Dedifferentiated amniotic fluid mesenchymal stem cell (primary cell): ENCODE data around the gene ARL5C.
A peak's percentile ranks its signal among the peaks of the same experiment; 100 is the strongest.

Experiments
- DNase-seq: peaks from one replicate; pipeline ENCODE4 v3.0.0-alpha.2; 2016; ENCODE audit errors: extremely low spot score

The ARL5C gene

GRCh38 chr17:39165841-39166349 lies at the start of gene ARL5C:
Gene ARL5C (minus strand): TSS chr17:39166161. CDS start chr17:39165760, 401 bp downstream.
- DNase-seq, result no peak

DNA sequence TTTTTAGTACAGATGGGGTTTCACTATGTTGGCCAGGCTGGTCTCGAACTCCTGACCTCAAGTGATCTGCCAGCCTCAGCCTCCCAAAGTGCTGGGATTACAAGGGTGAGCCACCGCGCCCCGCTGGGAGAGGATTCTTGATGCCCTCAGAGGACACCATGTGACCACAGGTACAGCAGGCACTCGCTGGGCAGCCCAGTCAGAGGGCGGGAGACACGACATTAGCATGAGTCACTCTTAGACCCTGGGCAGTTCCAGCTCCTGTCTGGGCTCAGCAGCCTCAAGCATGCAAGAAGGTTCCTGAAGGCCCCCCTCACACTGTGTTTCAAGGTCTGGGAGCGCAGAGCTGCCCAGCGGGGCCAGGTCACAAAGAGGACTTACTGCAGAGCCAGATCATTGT lies 47.9 kb upstream of the ARL5C start:
- DNase-seq, result no peak

DNA sequence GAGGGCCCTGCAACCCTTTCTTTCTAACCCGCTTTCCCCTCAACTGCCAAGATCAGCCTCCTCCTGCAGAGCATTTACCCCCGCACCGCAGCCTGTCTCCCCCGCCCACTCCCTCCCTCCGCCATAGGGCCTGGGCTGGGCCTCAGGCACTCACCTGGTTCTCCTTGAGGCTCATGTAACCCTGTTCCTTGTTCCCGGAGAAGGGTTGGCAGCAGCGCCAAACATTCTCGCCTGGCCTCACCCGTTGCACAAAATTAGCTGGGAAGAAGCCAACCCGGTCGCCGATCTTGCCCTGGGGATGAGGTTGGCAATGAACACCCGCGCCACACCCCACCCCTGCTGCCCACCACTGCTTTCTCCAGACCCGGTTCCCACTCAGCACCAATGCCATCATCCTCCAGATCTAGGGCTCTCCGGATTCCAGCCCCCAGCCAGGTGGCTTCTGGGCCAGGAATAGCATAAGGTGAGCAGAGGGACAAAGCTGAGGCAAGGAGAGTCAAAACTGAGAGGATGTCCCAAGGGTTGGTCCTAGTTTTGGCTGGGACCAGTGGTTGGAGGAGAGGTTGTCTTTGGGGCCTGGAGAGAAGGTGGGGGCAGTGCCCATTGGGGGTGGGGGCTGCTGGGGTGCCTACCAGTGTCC lies 47.0 kb upstream of the ARL5C start:
- DNase-seq, result no peak

DNA sequence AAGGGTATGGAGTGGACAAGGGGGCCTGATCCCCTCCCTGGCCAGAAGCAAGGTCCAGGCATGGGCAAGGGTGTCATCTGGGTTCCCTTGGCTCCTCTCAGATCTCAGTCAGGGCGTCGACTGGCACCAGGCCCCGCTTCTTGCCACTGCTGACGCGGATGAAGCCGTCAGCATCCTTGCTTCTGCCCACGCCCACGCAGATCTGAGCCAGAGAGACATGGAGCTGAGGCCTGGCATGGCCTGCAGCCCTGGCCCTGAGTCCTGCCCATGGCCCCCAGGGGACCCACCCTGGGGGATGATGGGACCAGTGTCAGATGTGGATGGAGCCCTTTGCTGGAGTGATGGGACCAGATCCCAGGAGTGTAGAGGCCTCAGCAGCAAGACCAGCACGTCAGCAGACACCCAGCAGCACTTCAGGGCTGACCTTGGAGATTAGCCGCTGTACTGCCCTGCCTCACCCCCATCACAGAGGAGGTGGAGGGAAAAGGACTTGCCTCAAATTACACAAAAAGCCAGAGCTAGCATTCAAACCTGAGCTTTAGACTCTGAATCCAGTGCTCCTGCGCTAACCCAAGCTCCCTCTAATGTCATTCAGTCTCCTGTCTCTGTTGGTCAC lies 46.3 kb upstream of the ARL5C start:
- DNase-seq, result no peak

DNA sequence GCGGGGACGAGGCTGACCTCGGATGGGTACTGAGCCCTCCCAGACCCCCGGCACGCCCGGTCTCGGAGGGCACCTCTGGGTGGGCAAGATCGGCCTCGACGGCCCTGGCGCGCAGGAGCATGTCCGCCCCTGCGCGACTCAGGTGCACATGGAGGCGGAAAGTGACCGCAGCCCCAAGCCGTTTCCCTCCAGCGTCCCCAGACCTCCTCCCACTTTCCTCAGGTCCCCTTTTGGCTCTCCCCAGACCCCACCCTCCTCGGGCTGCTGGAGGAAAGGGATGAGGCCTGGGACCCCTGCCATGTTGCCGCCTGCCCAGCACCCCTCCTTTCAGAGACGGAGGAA lies 44.1 kb upstream of the ARL5C start:
- DNase-seq, result no peak

DNA sequence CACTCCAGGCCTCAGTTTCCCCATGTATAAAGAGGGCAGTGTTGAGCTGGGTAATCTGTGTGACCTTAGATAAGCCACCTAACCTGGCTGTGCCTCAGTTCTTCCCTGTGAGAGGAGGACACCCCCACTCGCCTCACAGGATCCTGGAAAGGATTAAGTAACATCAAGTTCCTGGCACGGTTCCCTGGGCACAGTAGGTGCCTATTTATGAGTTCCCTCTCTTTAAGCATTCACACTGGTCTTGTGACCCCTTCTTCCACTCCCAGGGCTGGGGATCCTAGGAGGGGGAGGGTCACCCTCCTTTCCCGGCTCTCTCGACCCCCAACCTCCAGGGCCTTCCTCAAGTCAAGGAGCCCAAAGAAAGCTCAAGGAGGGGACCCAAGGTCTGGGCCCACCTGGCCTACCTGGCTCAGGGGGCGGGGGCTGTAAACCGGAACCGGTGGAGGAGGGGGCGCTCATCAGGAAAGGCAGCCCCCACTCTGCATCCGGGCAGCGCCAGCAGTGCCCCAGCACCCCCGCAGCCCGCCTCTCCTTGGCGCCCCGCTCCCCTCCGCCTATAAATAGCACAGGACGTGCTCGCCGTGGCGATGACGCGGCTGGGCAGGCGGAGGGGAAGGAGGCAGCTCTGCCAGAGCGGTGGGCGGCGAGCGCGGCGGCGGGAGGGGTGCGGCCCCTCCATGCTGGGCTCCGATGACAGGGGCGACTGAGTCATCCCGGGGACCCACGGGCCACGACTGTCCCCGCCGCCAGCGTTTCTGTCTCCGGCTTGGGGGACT lies 43.5 kb upstream of the ARL5C start:
- DNase-seq, result peak; percentile 22

GRCh38 chr17:39208893-39209292 lies 42.9 kb upstream of the ARL5C start:
- DNase-seq, result no peak

DNA sequence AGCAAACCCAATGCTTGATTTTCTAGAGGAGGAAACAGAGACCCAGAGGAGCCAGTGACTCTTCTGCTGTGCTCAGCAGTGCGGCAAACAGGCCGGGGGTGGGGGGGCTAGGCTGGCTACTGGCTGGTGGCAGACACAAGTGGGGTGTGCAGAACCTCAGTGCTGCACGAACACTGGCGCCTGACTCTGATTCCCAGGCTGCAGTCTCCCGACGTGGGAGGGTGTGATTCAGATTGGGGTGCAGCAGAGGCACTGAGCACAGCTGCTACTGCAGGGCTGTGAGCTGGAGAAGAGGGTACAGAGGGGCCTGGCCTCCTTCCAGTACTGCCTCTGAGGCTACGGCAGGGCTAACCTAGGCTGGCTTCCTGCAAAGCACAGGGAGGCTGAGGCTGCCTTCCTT lies 42.2 kb upstream of the ARL5C start:
- no peak for DNase-seq

- no peak for DNase-seq
Measured at GRCh38 chr17:39205112-39205526, 39.2 kb upstream of the ARL5C start.

DNA sequence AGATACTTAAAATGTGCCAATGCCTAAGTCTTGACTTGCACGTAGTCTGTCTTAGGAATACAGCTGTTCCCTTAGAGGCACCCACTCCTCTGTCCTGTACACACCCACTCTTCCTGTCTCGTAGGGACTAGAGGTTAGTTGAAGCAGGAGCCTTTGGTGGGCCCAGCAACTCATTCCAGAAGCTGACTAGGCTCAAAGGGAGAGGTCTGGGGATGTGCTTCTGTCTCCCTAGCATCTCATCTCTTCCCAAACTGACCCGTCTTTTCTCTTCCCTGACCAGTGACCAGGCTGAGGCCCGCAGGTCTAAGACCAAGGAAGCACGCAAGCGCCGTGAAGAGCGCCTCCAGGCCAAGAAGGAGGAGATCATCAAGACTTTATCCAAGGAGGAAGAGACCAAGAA lies 38.3 kb upstream of the ARL5C start:
- DNase-seq, result no peak

DNA sequence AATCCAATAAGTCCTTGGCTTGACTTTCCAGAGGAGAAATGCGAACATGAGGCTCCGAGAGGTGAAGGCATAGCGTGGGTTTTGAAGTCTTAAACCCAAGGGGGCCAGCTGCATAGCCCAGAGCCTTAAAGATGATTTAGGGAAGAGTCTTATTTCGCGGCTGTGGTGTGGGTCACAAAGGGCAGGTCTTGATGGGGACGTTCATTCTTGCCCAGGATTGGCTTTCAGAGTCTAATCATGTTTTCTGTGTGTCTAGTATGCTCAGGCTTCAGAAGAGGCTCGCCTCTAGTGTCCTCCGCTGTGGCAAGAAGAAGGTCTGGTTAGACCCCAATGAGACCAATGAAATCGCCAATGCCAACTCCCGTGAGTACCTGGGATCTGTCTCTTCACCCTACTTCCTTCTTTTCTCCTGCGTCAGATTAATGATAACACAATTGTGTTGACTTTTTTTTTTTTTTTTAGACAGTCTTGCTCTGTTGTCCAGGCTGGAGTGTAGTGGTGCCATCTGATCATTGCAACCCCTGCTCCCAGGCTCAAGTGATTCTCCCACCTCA lies 35.1 kb upstream of the ARL5C start:
- DNase-seq, result no peak

GRCh38 chr17:39200070-39200879 lies 34.3 kb upstream of the ARL5C start, which contains the start of gene RPL19:
Gene RPL19 (plus strand): TSS chr17:39200283. CDS start chr17:39200345, 62 bp downstream.
- peak; percentile 18 for DNase-seq

- peak; percentile 95 for DNase-seq
Measured at GRCh38 chr17:39199820-39200069, 33.8 kb upstream of the ARL5C start.

GRCh38 chr17:39198186-39198566 lies 32.2 kb upstream of the ARL5C start:
- no peak for DNase-seq

- DNase-seq, result peak; percentile 73
Measured at GRCh38 chr17:39197380-39198185, 31.6 kb upstream of the ARL5C start, which contains the start of gene CACNB1. Gene CACNB1 (minus strand): TSS chr17:39197669. CDS start chr17:39197495, 174 bp downstream.

GRCh38 chr17:39196808-39197291 lies 30.9 kb upstream of the ARL5C start:
- no peak for DNase-seq

GRCh38 chr17:39196241-39196807 lies 30.4 kb upstream of the ARL5C start:
- DNase-seq, result no peak

- no peak for DNase-seq
Measured at GRCh38 chr17:39195568-39196160, 29.7 kb upstream of the ARL5C start.

DNA sequence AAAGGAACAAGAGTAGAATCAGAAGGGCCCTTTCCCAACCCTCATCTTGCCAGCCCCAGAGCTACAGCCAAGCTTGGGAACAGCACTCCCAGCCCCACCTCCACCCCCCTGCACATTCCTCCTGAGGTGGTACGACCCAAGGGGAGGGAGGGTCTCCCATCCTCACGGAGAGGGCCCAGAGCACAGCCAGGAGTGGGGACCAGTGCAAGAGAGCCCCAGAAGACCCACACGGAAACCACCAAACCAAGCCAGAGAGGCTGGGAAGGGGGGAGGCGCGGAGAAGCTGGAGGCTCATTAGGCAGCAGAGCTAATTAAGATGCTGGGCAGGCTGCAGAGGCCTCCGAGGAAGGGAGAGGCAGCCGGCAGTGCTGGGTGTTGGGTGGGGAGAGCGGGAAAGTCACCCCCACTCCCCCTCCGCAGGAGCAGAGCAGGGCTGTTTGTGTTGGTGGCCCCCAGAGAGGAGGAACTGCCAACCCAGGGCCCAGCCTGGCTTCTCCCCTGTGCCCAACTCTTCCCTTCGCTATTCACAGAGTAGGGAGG lies 29.1 kb upstream of the ARL5C start:
- DNase-seq, result no peak
